LNCAP (cell line): Measurements from ENCODE around the gene RFPL3.

Experiments
- TF ChIP-seq, protein P1 (sequence below): fragments of 450-650 bp; IDR thresholded peaks from 2 replicates; pipeline ENCODE4 v1.5.1; 2017; ENCODE audit warnings: mild to moderate bottlenecking

The RFPL3 gene

GRCh38 chr22:32336771-32337424 is 20.8 kb upstream of the RFPL3 start:
- TF ChIP-seq, protein P1, sequence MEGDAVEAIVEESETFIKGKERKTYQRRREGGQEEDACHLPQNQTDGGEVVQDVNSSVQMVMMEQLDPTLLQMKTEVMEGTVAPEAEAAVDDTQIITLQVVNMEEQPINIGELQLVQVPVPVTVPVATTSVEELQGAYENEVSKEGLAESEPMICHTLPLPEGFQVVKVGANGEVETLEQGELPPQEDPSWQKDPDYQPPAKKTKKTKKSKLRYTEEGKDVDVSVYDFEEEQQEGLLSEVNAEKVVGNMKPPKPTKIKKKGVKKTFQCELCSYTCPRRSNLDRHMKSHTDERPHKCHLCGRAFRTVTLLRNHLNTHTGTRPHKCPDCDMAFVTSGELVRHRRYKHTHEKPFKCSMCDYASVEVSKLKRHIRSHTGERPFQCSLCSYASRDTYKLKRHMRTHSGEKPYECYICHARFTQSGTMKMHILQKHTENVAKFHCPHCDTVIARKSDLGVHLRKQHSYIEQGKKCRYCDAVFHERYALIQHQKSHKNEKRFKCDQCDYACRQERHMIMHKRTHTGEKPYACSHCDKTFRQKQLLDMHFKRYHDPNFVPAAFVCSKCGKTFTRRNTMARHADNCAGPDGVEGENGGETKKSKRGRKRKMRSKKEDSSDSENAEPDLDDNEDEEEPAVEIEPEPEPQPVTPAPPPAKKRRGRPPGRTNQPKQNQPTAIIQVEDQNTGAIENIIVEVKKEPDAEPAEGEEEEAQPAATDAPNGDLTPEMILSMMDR: no peak

DNA sequence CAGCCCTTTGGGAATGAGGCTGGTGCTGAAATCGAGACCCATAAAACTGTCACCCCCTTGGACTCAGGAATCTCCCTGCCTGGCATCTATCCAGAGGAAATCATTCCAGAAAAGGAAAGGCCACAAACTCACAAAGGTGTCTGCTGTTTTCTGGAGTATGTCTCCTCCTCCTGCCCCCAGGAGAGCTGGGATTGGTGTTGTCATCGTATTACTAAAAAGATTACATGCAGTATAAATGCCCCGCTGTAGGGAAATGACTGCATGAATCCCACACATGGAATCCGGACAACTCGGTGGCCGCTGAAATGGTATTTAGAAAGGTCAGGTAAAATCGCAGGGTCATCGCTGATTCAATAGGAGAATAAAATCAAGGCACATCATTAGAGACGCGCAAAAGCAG is 18.9 kb upstream of the RFPL3 start:
- TF ChIP-seq, protein P1: no peak

DNA sequence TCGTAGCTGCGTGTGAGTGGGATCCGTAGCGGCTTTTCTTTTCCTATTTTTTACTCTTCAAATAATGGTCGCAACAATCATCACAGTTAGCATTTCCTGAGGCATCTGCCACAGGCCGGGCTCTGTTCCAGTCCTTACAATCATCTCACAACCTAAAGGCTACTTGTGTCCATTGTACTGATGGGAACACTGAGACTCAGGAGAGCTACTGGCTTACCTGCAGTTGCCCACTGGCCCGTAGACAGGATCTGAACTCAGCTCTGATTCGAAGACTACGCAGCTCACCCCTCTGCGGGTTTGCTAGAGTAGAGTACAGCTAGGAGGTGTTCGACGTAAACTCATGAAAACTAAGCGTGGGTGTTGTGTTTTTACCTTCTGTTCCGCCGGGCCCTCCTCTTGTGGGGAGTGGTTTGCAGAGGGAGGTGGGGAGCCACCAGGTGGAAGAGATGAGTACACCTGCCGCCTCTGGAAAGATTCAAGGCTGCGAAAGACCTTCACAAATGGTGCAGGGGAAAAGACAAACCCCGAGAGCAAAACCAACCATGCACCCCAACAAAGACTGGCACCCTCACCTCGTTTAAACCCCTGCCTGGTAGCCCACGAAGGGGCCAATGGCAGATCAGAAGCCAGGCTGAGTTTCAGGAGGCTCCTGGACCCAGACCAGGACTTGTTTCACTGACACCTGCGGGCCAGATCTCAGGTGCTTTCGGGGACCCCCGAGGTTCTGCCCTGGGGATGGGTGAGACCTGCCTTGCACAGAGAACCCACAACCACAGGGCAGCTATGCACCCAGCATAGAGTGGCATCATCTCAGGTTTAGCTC is 18.3 kb upstream of the RFPL3 start:
- TF ChIP-seq, protein P1: no peak

GRCh38 chr22:32340411-32340810 is 17.3 kb upstream of the RFPL3 start:
- TF ChIP-seq, protein P1: no peak

DNA sequence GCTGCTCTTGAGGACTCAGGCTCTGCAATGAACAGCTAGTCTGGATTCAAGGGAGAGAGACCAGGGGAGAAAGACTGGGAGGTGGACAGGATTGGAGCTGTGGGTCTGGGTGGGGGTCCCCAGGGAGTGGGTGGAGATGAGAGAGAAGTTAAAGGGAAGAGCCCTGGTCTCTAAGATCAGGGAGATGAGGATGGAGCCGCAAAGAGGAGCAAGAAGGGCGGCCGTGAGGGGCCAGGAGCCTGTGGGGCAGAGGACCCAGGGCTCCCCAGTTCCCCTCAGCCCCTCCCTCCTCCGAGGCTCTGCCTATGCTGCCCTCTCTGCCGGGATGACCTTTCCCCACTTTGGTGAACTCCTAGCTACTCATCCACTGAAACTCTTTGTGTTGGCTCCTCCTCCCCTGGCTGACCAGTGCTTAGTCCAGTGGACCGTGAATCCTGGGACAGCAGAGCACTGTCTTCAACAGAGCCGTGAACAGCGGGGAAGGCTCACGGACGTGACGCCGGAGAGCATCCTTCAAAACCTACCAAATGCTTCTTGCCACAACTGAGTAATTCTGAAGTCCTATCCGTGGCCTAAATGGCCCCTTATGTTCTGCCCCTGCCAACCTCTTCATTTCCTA is 16.4 kb upstream of the RFPL3 start:
- TF ChIP-seq, protein P1: no peak

DNA sequence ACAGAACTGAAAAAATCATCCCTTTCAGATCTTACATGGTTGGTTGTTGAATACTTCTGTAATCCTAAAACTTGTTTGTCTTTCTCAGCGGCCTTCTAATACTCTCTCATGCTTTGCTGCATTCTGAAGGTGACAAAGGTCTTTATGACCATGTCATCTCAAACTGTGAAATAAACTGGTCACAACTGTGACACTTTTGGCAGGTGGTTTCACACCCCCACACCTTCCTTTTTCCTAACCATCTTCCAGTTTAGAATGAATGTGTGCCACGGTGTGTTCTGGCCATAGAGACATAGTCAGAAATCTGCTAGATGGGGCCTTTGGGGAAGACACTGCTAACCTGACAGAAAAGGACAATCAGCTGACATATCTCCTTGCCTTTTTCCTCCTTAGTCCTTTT is 14.7 kb upstream of the RFPL3 start:
- TF ChIP-seq, protein P1: no peak

DNA sequence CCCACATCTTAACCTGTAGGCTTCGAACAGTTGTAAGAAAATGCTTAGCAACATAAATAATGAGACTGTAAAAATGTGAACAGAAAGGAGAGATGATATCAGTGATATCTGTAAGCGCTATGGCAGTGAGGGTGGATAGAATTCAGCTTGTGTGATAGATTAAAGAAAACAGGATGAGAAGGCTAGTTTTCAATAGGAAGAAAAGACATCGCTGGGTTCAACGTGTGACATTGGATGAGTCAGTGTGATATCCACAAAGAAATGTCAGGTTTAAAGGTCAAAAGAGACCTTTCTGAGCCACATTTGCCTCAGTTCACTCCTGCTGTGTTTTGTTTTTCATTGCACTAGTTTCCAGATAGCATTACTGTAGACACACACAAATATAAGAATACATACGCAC is 13.7 kb upstream of the RFPL3 start:
- TF ChIP-seq, protein P1: no peak
